Germinal center (tissue), 1 donor: Measurements from ENCODE around the gene NSUN3.

ENCODE experiments used
- DNase-seq: peaks from one replicate; pipeline ENCODE4 v3.0.0; 2012; ENCODE audit warnings: mixed read lengths, low spot score

Gene NSUN3

GRCh38 chr3:94130690-94131089, 67.8 kb downstream of the NSUN3 start:
- no peak for DNase-seq

GRCh38 chr3:94132777-94133176, 69.9 kb downstream of the NSUN3 start:
- DNase-seq, result no peak

DNA sequence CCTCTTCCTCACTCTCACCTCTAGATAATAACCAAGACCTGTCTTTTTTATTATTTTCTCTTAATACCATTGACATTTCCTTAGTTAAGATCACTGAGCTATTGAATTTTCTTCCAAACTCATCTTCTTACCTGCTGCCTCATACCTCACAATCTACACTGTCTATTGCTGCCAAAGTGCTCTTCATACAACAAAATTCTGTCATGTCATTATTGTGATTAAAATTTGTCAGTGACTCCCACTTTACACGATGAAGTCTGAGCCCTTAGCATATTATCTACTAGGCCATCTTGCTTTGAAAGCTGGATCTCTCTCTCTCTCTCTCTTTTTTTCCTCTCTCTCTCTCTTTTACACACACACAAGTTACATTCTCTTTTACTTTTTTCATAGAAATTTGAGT, 73.3 kb downstream of the NSUN3 start:
- DNase-seq, result no peak

DNA sequence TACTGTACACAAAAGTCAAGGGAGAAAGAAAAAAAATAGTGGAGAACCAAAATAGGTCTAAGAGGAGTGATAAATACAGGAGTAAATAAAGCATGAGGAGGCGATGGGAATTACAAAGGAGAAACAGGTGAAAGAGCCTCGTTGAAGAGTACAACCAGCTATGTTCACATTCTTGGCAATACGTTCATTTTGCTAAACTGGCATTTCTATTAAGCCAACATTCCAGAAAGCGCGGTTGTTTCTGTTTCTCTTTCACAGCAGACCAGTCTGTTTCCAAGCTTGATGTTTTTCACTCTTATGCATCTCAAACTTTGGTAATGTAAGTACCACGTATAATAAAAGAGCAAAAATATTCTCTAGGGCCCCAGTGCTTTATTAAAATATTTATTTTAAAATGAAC, 74.5 kb downstream of the NSUN3 start:
- no peak for DNase-seq

- DNase-seq, result no peak
These were observed 83.6 kb downstream of the NSUN3 start for GRCh38 chr3:94146455-94146854.

- DNase-seq, result no peak
These were observed 84.2 kb downstream of the NSUN3 start for GRCh38 chr3:94147012-94147411.

DNA sequence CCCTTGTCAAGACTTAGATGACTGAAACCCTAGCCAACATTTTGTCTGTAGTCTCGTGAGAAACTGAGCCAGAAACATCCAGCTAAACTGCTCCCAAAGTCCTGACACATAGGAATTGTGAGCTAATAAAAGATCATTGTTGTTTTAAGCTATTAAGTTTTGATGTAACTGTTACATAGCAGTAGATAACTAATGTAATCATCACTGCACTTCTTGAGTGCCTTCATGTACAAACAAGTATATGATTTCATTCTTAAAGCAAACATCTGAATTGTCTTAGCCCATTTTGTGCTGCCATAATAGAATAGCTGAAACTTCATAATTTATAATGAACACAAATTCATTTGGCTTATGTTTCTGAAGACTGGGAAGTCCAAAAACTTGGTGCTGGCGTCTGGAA, 87.3 kb downstream of the NSUN3 start:
- DNase-seq, result no peak

GRCh38 chr3:94156626-94157025, 93.8 kb downstream of the NSUN3 start:
- no peak for DNase-seq

DNA sequence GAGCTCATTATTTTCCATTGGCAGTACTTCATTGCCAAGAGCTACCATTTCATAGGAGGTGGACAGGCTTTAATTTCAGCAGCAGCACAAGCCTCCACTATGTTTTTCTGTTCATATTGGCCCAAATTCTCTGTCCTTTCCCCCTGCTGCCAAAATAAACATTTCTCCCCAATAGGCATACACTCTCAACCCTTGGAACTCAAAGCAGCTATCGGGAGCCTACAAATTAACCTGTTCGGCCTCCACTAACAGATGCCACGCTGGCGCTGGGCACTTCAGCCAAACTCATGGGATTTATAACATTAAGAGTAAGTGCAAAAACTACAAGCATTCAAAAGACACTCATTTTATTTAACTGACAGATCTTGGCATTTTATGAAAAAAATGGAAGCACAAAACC, 95.7 kb downstream of the NSUN3 start:
- DNase-seq, result no peak

- no peak for DNase-seq
These were observed 96.4 kb downstream of the NSUN3 start for GRCh38 chr3:94159062-94159828.

- DNase-seq, result no peak
These were observed 99.8 kb downstream of the NSUN3 start for GRCh38 chr3:94162700-94163099.

- DNase-seq, result no peak
These were observed 104.5 kb downstream of the NSUN3 start for GRCh38 chr3:94167346-94167745.

DNA sequence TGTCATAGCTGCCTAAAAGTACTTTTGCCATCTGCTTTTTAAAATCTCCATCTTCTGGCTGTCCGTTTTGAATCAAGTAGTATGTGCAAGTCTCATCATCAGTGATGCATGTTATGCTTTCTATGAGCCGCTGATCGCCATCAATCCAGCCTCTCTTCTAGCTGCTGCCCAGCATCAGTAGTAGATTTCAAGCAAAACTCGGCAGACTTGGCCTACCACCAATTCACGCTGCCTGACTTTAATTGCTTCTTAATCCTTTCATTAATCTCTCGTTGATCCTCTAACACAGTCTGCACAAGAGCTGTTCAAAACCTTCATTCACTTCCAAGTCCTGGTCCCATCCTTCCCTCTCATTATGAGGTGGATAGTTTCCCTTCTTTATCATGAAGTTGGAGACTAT, 104.9 kb downstream of the NSUN3 start:
- DNase-seq, result no peak

- no peak for DNase-seq
These were observed 109.1 kb downstream of the NSUN3 start for GRCh38 chr3:94171954-94172353.

GRCh38 chr3:94172695-94173310, 109.9 kb downstream of the NSUN3 start:
- DNase-seq, result no peak

DNA sequence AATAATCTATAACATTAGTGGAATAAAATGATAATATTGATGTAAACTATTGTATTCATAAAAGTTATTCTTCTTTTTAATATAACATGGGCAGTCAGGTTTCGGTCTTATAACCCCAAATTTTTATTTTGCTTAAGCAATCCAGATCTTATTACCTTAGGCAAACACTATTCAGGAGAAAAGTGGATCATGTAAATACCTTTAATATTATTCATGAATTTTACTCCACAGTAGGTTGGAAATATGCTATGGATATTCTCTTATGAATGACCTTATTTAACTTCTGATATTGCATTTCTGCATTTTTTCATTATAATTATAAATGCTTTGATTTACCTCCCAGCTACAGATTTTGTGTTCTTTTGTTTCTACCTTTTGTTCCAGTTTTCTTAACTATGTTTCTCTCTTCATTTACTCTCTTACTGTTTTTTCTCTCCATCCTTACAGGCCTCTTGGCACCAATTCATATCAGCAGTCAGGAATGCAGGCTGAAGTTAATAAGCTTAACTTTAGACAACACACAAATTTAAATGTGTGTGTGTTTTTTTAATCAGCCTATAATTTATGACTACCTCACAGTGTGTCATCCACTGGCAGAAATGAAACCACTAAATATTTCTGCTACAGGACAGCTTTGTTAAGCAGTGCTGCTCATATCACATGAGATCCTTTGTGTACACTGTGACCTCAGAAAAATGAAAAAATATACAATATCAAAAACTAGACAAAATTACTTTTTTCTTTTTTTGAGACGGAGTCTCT, 111.0 kb downstream of the NSUN3 start:
- no peak for DNase-seq

- no peak for DNase-seq
These were observed 112.8 kb downstream of the NSUN3 start for GRCh38 chr3:94175677-94176076.

- DNase-seq, result no peak
These were observed 114.3 kb downstream of the NSUN3 start for GRCh38 chr3:94176988-94177745.
